IMR-90 (cell line): ENCODE measurements around the gene TTC9. TPM values are rescaled to one million over a fixed set of nuclear protein-coding genes. Genes with fewer than 3 reads are reported as not detected.

Experiments
- ATAC-seq: fragments of 200-7000 bp; cut with Tn5 transposase; 2 replicates; pipeline ENCODE4 v1.9.1; 2020; ENCODE audit warnings: low read depth, mild to moderate bottlenecking, moderate library complexity
- BruUV-seq: library from RNA; stranded (reverse); fragments of 400-500 nt; replicated peaks from 2 replicates; lab custom pipeline; 2021; lab: Mats Ljungman, UMichigan
- CTCF ChIA-PET: fragments of 300-600 bp; formaldehyde crosslinking; extraction: SDS; loops from one replicate; lab custom pipeline; 2021; ENCODE audit warnings: antibody characterized with exemption; lab: Yijun Ruan, JAX
- POLR2A ChIA-PET: fragments of 300-600 bp; sonication (Branson Sonifier 250); formaldehyde crosslinking; loops from one replicate; lab custom pipeline; 2022; ENCODE audit warnings: antibody characterized with exemption; ENCODE audit not compliant: unreplicated experiment; lab: Charles Lee
- DNase-seq: peaks from one replicate; pipeline ENCODE4 v3.0.0; 2013
- H2AFZ ChIP-seq: replicated peaks from 2 replicates; pipeline ENCODE3; 2013; ENCODE audit warnings: low read length, mild to moderate bottlenecking; ENCODE audit not compliant: poor library complexity
- H2AK5ac ChIP-seq: 2 replicates; pipeline ENCODE4 v1.6.1; 2013; ENCODE audit warnings: low read depth, low read length, inconsistent platforms
- H2AK9ac ChIP-seq: replicated peaks from 2 replicates; pipeline ENCODE3; 2013; ENCODE audit warnings: mild to moderate bottlenecking, low read depth, low read length, moderate library complexity; ENCODE audit not compliant: poor library complexity
- H2BK120ac ChIP-seq: 2 replicates; pipeline ENCODE4 v1.6.1; 2013; ENCODE audit warnings: low read depth, low read length, inconsistent platforms
- H2BK15ac ChIP-seq: 3 replicates; pipeline ENCODE4 v1.6.1; 2013; ENCODE audit warnings: low read depth, low read length, inconsistent platforms
- H2BK20ac ChIP-seq: 2 replicates; pipeline ENCODE4 v1.6.1; 2013; ENCODE audit warnings: low read depth, mild to moderate bottlenecking, inconsistent platforms, low read length, moderate library complexity
- H2BK5ac ChIP-seq: 2 replicates; pipeline ENCODE4 v1.6.1; 2013; ENCODE audit warnings: mild to moderate bottlenecking, low read depth, low read length, inconsistent platforms; ENCODE audit not compliant: poor library complexity, severe bottlenecking
- H3K14ac ChIP-seq: replicated peaks from 2 replicates; pipeline ENCODE4 v1.6.1; 2013; ENCODE audit warnings: low read depth, low read length, inconsistent platforms
- H3K18ac ChIP-seq: 2 replicates; pipeline ENCODE4 v1.6.1; 2013; ENCODE audit warnings: low read depth, low read length, control low read depth
- H3K23ac ChIP-seq: 2 replicates; pipeline ENCODE4 v1.6.1; 2013; ENCODE audit warnings: low read depth, low read length, inconsistent platforms
- H3K27ac ChIP-seq: 2 replicates; pipeline ENCODE4 v1.5.1; 2013; ENCODE audit warnings: mild to moderate bottlenecking, control low read depth, low read length; ENCODE audit not compliant: insufficient read depth
- H3K27me3 ChIP-seq: 2 replicates; pipeline ENCODE4 v1.6.1; 2013; ENCODE audit warnings: low read length; ENCODE audit not compliant: control insufficient read depth, insufficient read depth
- H3K36me3 ChIP-seq: 2 replicates; pipeline ENCODE4 v1.6.1; 2013; ENCODE audit warnings: low read length, mixed read lengths; ENCODE audit not compliant: control insufficient read depth, insufficient read depth
- H3K4ac ChIP-seq: 2 replicates; pipeline ENCODE4 v1.6.1; 2013; ENCODE audit warnings: low read depth, low read length, inconsistent platforms
- H3K4me1 ChIP-seq: 2 replicates; pipeline ENCODE4 v1.6.1; 2013; ENCODE audit warnings: low read length, mixed read lengths; ENCODE audit not compliant: control insufficient read depth, insufficient read depth
- H3K4me2 ChIP-seq: 2 replicates; pipeline ENCODE4 v1.6.1; 2013; ENCODE audit warnings: low read depth, mild to moderate bottlenecking, control low read depth, low read length, moderate library complexity
- H3K4me3 ChIP-seq: 2 replicates; pipeline ENCODE4 v1.5.1; 2013; ENCODE audit warnings: low read depth, mild to moderate bottlenecking, control low read depth, low read length, moderate library complexity; ENCODE audit not compliant: insufficient read depth
- H3K56ac ChIP-seq: 2 replicates; pipeline ENCODE4 v1.6.1; 2013; ENCODE audit warnings: low read length, inconsistent platforms; ENCODE audit not compliant: insufficient read depth; ENCODE audit errors: extremely low read depth
- H3K79me1 ChIP-seq, 2 experiments: 2 replicates each; pipeline ENCODE4 v1.6.1; 2013; ENCODE audit warnings: low read length in 2 of 2, inconsistent platforms in 1 of 2, low read depth in 1 of 2
- H3K9ac ChIP-seq: 2 replicates; pipeline ENCODE4 v1.6.1; 2013; ENCODE audit warnings: low read depth, low read length, control low read depth
- H3K9me1 ChIP-seq: 2 replicates; pipeline ENCODE4 v1.6.1; 2013; ENCODE audit warnings: low read length, inconsistent platforms; ENCODE audit not compliant: insufficient read depth
- H3K9me3 ChIP-seq: 2 replicates; pipeline ENCODE4 v1.6.1; 2013; ENCODE audit warnings: low read length; ENCODE audit not compliant: control insufficient read depth, insufficient read depth
- H4K20me1 ChIP-seq: 2 replicates; pipeline ENCODE4 v1.6.1; 2013; ENCODE audit warnings: low read length, inconsistent platforms; ENCODE audit not compliant: insufficient read depth
- H4K5ac ChIP-seq: 2 replicates; pipeline ENCODE4 v1.6.1; 2013; ENCODE audit warnings: mild to moderate bottlenecking, low read depth, low read length, control low read depth
- H4K8ac ChIP-seq, 2 experiments: 2 replicates each; pipeline ENCODE4 v1.6.1; 2013; ENCODE audit warnings: low read depth in 2 of 2, low read length in 2 of 2, control low read depth in 1 of 2, inconsistent platforms in 1 of 2
- H4K91ac ChIP-seq: 2 replicates; pipeline ENCODE4 v1.6.1; 2013; ENCODE audit warnings: low read depth, low read length, inconsistent platforms; ENCODE audit not compliant: insufficient read depth
- BHLHE40 ChIP-seq: fragments of 150-350 bp; IDR thresholded peaks from 2 replicates; pipeline ENCODE4 v1.6.1; 2016; ENCODE audit warnings: mild to moderate bottlenecking, low read depth, low read length
- CEBPB ChIP-seq: IDR thresholded peaks from 2 replicates; pipeline ENCODE4 v1.6.1; 2012; ENCODE audit warnings: low read depth, low read length, improper control_type of control experiment
- CHD1 ChIP-seq: IDR thresholded peaks from 2 replicates; pipeline ENCODE4 v1.6.1; 2012; ENCODE audit warnings: low read depth, low read length, improper control_type of control experiment
- FOS ChIP-seq: fragments of 150-350 bp; IDR thresholded peaks from 2 replicates; pipeline ENCODE4 v1.6.1; 2016; ENCODE audit warnings: low read depth, low read length
- MAFK ChIP-seq: IDR thresholded peaks from 2 replicates; pipeline ENCODE4 v1.6.1; 2012; ENCODE audit warnings: low read depth, low read length, improper control_type of control experiment
- MAZ ChIP-seq: IDR thresholded peaks from 2 replicates; pipeline ENCODE4 v1.6.1; 2012; ENCODE audit warnings: low read depth, mild to moderate bottlenecking, low read length, improper control_type of control experiment, moderate library complexity, borderline replicate concordance
- MXI1 ChIP-seq: IDR thresholded peaks from 2 replicates; pipeline ENCODE4 v1.6.1; 2012; ENCODE audit warnings: low read depth, mild to moderate bottlenecking, low read length, moderate library complexity, borderline replicate concordance
- NFE2L2 ChIP-seq: fragments of 150-350 bp; IDR thresholded peaks from 2 replicates; pipeline ENCODE4 v1.6.1; 2016; ENCODE audit warnings: low read depth, mild to moderate bottlenecking, low read length
- POLR2A ChIP-seq: IDR thresholded peaks from 2 replicates; pipeline ENCODE4 v1.6.1; 2012; ENCODE audit warnings: mild to moderate bottlenecking, low read depth, low read length
- RAD21 ChIP-seq: IDR thresholded peaks from 2 replicates; pipeline ENCODE4 v1.6.1; 2012; ENCODE audit warnings: low read length, improper control_type of control experiment
- RCOR1 ChIP-seq: IDR thresholded peaks from 2 replicates; pipeline ENCODE4 v1.6.1; 2012; ENCODE audit warnings: mild to moderate bottlenecking, low read length, improper control_type of control experiment; ENCODE audit not compliant: insufficient replicate concordance
- RFX5 ChIP-seq: IDR thresholded peaks from 2 replicates; pipeline ENCODE4 v1.8.0; 2012; ENCODE audit warnings: low read depth, mild to moderate bottlenecking, low read length, moderate library complexity
- SMC3 ChIP-seq: fragments of 150-350 bp; IDR thresholded peaks from 2 replicates; pipeline ENCODE4 v1.6.1; 2016; ENCODE audit warnings: low read depth, mild to moderate bottlenecking, antibody characterized with exemption, low read length, moderate library complexity
- WGBS, 2 experiments: methylation state at CpG; one replicate each; pipeline versions ENCODE4 v1.1.5 to v1.1.7; 2013; ENCODE audit warnings: missing lambda C conversion rate in 2 of 2; ENCODE audit not compliant: insufficient read length in 1 of 2; ENCODE audit errors: extremely low coverage in 2 of 2; 5-methylcytosine and 5-hydroxymethylcytosine counted together
- dilution Hi-C: fragments of 300-500 bp; cut with HindIII; formaldehyde crosslinking; loops from one replicate; pipeline ENCODE4 v1.14.3; 2018; ENCODE audit warnings: low sequenced_read_pairs; ENCODE audit not compliant: unreplicated experiment
- in situ Hi-C: fragments of 300-500 bp; cut with MboI; formaldehyde crosslinking; loops from 3 replicates; pipeline ENCODE4 v1.14.3; 2019; ENCODE audit warnings: low sequenced_read_pairs, inconsistent platforms, mixed read lengths
- intact Hi-C: fragments of 100-400 bp; cut with micrococcal nuclease; formaldehyde crosslinking; loops from 2 replicates; pipeline ENCODE4 v1.10.0; 2022
- polyA plus RNA-seq, 3 experiments: library from polyadenylated mRNA; depleted of rRNA; stranded (reverse); fragments of >200 nt; gene quantifications; 2 replicates each; pipeline ENCODE4 v1.2.3, GENCODE V29; 2012; ENCODE audit warnings: low replicate concordance in 1 of 3
- total RNA-seq: library from RNA; depleted of rRNA; stranded (reverse); fragments of >200 nt; gene quantifications from 2 replicates; pipeline ENCODE4 v1.2.3, GENCODE V29; 2012
- TF ChIP-seq, protein P1 (sequence below): fragments of 150-350 bp; IDR thresholded peaks from 2 replicates; pipeline ENCODE4 v1.6.1; 2017; ENCODE audit warnings: mild to moderate bottlenecking, antibody characterized with exemption, low read length, low read depth
- TF ChIP-seq, protein P2 (sequence below): fragments of 150-350 bp; IDR thresholded peaks from 2 replicates; pipeline ENCODE4 v1.6.1; 2016; ENCODE audit warnings: low read depth, mild to moderate bottlenecking, low read length, moderate library complexity, borderline replicate concordance
- TF ChIP-seq, protein P3 (sequence below): conservative IDR thresholded peaks from 2 replicates; pipeline ENCODE4 v1.5.1; 2012; ENCODE audit warnings: mild to moderate bottlenecking, low read depth, low read length, improper control_type of control experiment

Gene TTC9
- total and polyA plus RNA-seq, 2 of the 4 experiments (the other 2 are of a cell fraction): 0.02 TPM; not detected in 1

DNA sequence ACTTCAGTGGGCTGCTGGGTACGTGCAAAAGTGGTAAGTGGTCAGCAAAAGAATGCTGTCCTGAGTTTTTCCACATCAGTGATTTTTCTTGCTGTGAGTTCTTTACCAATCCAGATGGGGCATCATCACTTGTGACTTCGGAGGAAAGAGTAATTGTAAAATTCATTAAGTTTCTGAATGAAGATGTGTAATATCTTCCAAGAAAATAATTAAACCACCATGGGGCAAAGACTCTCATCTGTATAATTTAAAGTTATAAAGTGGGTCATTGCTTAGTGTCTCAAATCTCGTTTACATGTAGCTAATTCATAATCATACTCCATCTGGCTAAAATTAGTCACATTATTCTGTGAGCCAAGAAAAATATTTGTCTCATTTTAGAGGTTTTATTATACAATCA is 30.5 kb upstream of the TTC9 start:
- dilution Hi-C loops (no loop called here), intact Hi-C loops (no loop called here), in situ Hi-C loops (loop anchor here (25.0 kb wide), 1 partner anchor 351 kb away; no protein-coding TSS in a partner anchor)
- no peak overlapping the region for H2BK120ac ChIP-seq
- DNase-seq (no peak), ATAC-seq (no peak)
- no peaks in the 10 kb centered on the region for H3K36me3 ChIP-seq
- H2AFZ ChIP-seq: no peak overlapping the region
- no peak overlapping the region for H4K5ac ChIP-seq
- no peaks in the 10 kb centered on the region for H4K20me1 ChIP-seq
- no peak overlapping the region for H3K9ac ChIP-seq
- H3K9me1 ChIP-seq: no peaks in the 10 kb centered on the region
- no peak overlapping the region for H2BK15ac ChIP-seq
- H3K4me2 ChIP-seq: no peak overlapping the region
- no peak overlapping the region for H2BK20ac ChIP-seq
- H3K4ac ChIP-seq: no peak overlapping the region
- ChIA-PET CTCF (no interaction called here), POLR2A (no interaction called here)
- WGBS, 2 experiments: no CpG with 5 or more reads among the region's 3 CpGs
- TF ChIP-seq MXI1 (no peak), SMC3 (no peak), FOS (no peak), CEBPB (no peak), NFE2L2 (no peak), BHLHE40 (no peak), POLR2A (no peak), RCOR1 (no peak), MAFK (no peak), RAD21 (no peak), CHD1 (no peak), MAZ (no peak), RFX5 (no peak)
- TF ChIP-seq, protein P1, sequence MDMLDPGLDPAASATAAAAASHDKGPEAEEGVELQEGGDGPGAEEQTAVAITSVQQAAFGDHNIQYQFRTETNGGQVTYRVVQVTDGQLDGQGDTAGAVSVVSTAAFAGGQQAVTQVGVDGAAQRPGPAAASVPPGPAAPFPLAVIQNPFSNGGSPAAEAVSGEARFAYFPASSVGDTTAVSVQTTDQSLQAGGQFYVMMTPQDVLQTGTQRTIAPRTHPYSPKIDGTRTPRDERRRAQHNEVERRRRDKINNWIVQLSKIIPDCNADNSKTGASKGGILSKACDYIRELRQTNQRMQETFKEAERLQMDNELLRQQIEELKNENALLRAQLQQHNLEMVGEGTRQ: no peak
- TF ChIP-seq, protein P2, sequence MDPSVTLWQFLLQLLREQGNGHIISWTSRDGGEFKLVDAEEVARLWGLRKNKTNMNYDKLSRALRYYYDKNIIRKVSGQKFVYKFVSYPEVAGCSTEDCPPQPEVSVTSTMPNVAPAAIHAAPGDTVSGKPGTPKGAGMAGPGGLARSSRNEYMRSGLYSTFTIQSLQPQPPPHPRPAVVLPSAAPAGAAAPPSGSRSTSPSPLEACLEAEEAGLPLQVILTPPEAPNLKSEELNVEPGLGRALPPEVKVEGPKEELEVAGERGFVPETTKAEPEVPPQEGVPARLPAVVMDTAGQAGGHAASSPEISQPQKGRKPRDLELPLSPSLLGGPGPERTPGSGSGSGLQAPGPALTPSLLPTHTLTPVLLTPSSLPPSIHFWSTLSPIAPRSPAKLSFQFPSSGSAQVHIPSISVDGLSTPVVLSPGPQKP: no peak
- TF ChIP-seq, protein P3, sequence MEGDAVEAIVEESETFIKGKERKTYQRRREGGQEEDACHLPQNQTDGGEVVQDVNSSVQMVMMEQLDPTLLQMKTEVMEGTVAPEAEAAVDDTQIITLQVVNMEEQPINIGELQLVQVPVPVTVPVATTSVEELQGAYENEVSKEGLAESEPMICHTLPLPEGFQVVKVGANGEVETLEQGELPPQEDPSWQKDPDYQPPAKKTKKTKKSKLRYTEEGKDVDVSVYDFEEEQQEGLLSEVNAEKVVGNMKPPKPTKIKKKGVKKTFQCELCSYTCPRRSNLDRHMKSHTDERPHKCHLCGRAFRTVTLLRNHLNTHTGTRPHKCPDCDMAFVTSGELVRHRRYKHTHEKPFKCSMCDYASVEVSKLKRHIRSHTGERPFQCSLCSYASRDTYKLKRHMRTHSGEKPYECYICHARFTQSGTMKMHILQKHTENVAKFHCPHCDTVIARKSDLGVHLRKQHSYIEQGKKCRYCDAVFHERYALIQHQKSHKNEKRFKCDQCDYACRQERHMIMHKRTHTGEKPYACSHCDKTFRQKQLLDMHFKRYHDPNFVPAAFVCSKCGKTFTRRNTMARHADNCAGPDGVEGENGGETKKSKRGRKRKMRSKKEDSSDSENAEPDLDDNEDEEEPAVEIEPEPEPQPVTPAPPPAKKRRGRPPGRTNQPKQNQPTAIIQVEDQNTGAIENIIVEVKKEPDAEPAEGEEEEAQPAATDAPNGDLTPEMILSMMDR: no peak
- H3K27ac ChIP-seq: no peak overlapping the region
- H2AK9ac ChIP-seq: no peak overlapping the region
- H3K18ac ChIP-seq: no peak overlapping the region
- no peaks in the 10 kb centered on the region for H3K9me3 ChIP-seq
- no peak overlapping the region for H4K8ac ChIP-seq
- no TSS peak for BruUV-seq
- H4K91ac ChIP-seq: no peak overlapping the region
- peaks cover 7% of the 10 kb centered on the region for H3K27me3 ChIP-seq
- H3K14ac ChIP-seq: no peak overlapping the region
- no peak overlapping the region for H3K56ac ChIP-seq
- no peak overlapping the region for H3K23ac ChIP-seq
- H3K4me3 ChIP-seq: no peak overlapping the region
- H2AK5ac ChIP-seq: no peak overlapping the region
- no peaks in the 10 kb centered on the region for H3K4me1 ChIP-seq
- no peaks in the 10 kb centered on the region for H3K79me1 ChIP-seq
- H2BK5ac ChIP-seq: no peak overlapping the region
